A549 (cell line): ENCODE data around the gene CDH16. TPM values are rescaled to one million over a fixed set of nuclear protein-coding genes. Genes with fewer than 3 reads are reported as not detected.

Experiments
- ATAC-seq, 2 experiments: fragments of 200-7000 bp in 1 of 2; fragments of >200 bp in 1 of 2; cut with Nextera tagmentation in 1 of 2; cut with Tn5 transposase in 1 of 2; 3 replicates each; pipeline versions ENCODE4 v1.8.0 to v1.9.1; 2018 to 2020; ENCODE audit warnings: mild to moderate bottlenecking in 1 of 2, moderate library complexity in 1 of 2
- CTCF ChIA-PET: fragments of 300-600 bp; sonication (Branson Sonifier 250); formaldehyde crosslinking; extraction: SDS; loops from one replicate; lab custom pipeline; 2021; ENCODE audit warnings: antibody characterized with exemption, inconsistent platforms; lab: Yijun Ruan, JAX
- POLR2A ChIA-PET: fragments of 350-600 bp; formaldehyde crosslinking; extraction: SDS; loops from one replicate; lab custom pipeline; 2021; ENCODE audit warnings: antibody characterized with exemption, inconsistent platforms; lab: Yijun Ruan, JAX
- DNase-seq, 2 experiments: peaks; one replicate each; pipeline versions ENCODE4 v3.0.0 to v3.0.0-alpha.2; 2011 to 2016; ENCODE audit warnings: low read depth in 1 of 2, low spot score in 1 of 2
- FAIRE-seq: peaks from 2 replicates; lab custom pipeline; 2011; peaks lifted over from hg19 to GRCh38; lab: Jason Lieb, UNC
- H3K27ac ChIP-seq, 2 experiments: fragments of >200 bp; sonication (Bioruptor Twin); formaldehyde crosslinking; 3 replicates each; pipeline ENCODE4 v1.5.1; 2016 to 2017
- H3K4me1 ChIP-seq: fragments of >200 bp; sonication (Bioruptor Twin); formaldehyde crosslinking; 3 replicates; pipeline ENCODE4 v1.6.1; 2016
- H3K4me2 ChIP-seq: fragments of >200 bp; sonication (Bioruptor Twin); formaldehyde crosslinking; 3 replicates; pipeline ENCODE4 v1.6.1; 2016
- H3K4me3 ChIP-seq: fragments of >200 bp; sonication (Bioruptor Twin); formaldehyde crosslinking; 3 replicates; pipeline ENCODE4 v1.5.1; 2016
- H3K9me3 ChIP-seq: fragments of >200 bp; sonication (Bioruptor Twin); formaldehyde crosslinking; 3 replicates; pipeline ENCODE4 v1.6.1; 2016
- CBX2 ChIP-seq: fragments of 200-600 bp; sonication (generic); IDR thresholded peaks from 2 replicates; pipeline ENCODE4 v1.6.1; 2016; ENCODE audit warnings: low read depth, mild to moderate bottlenecking, borderline replicate concordance
- CBX8 ChIP-seq: fragments of 200-600 bp; sonication (generic); IDR thresholded peaks from 2 replicates; pipeline ENCODE4 v1.6.1; 2016
- CHD2 ChIP-seq: fragments of 150-350 bp; IDR thresholded peaks from 2 replicates; pipeline ENCODE4 v1.6.1; 2014; ENCODE audit warnings: low read length; ENCODE audit not compliant: partially characterized antibody
- CTCF ChIP-seq: fragments of >200 bp; sonication (Bioruptor Twin); formaldehyde crosslinking; IDR thresholded peaks from 3 replicates; pipeline ENCODE4 v1.5.1; 2016
- EHF ChIP-seq: fragments of 250-450 bp; sonication (Bioruptor Pico); IDR thresholded peaks from 2 replicates; pipeline ENCODE4 v1.5.0; 2020; ENCODE audit warnings: mild to moderate bottlenecking
- EP300 ChIP-seq, 2 experiments: fragments of >200 bp; sonication (Bioruptor Twin); formaldehyde crosslinking; IDR thresholded peaks; 2 replicates in 1 of 2; 3 replicates in 1 of 2; pipeline ENCODE4 v1.6.1; 2016 to 2017
- FOSB ChIP-seq: fragments of 250-450 bp; sonication (Bioruptor Pico); IDR thresholded peaks from 2 replicates; pipeline ENCODE4 v1.5.0; 2020; ENCODE audit warnings: mild to moderate bottlenecking, moderate library complexity
- HDAC2 ChIP-seq: fragments of 200-600 bp; sonication (generic); IDR thresholded peaks from 2 replicates; pipeline ENCODE4 v1.6.1; 2016
- HOXA7 ChIP-seq: fragments of 250-450 bp; sonication (Bioruptor Pico); IDR thresholded peaks from 2 replicates; pipeline ENCODE4 v1.5.0; 2020; ENCODE audit warnings: mild to moderate bottlenecking, moderate library complexity
- MYC ChIP-seq: IDR thresholded peaks from 2 replicates; pipeline ENCODE4 v1.6.1; 2012; ENCODE audit warnings: mild to moderate bottlenecking, inconsistent platforms, low read length, improper control_type of control experiment, borderline replicate concordance
- NFE2L2 ChIP-seq: fragments of 150-350 bp; conservative IDR thresholded peaks from 2 replicates; pipeline ENCODE4 v1.6.1; 2014; ENCODE audit warnings: low read length
- NPAS2 ChIP-seq: fragments of 250-450 bp; sonication (Bioruptor Pico); IDR thresholded peaks from 2 replicates; pipeline ENCODE4 v1.8.0; 2022; ENCODE audit warnings: mild to moderate bottlenecking, moderate library complexity, borderline replicate concordance
- NR3C1 ChIP-seq: fragments of >200 bp; sonication (Bioruptor Twin); formaldehyde crosslinking; IDR thresholded peaks from 3 replicates; pipeline ENCODE4 v1.6.1; 2017
- POLR2AphosphoS2 ChIP-seq: conservative IDR thresholded peaks from 2 replicates; pipeline ENCODE4 v1.6.1; 2012; ENCODE audit warnings: low read length, improper control_type of control experiment, inconsistent platforms
- RAD21 ChIP-seq, 2 experiments: fragments of >200 bp in 1 of 2; sonication (Bioruptor Twin) in 1 of 2; formaldehyde crosslinking in 1 of 2; IDR thresholded peaks in 1 of 2; conservative IDR thresholded peaks in 1 of 2; 2 replicates in 1 of 2; 3 replicates in 1 of 2; pipeline ENCODE4 v1.6.1; 2012 to 2018; ENCODE audit warnings: inconsistent platforms in 1 of 2
- RFX5 ChIP-seq: fragments of 450-650 bp; IDR thresholded peaks from 2 replicates; pipeline ENCODE4 v1.7.1; 2014; ENCODE audit warnings: antibody characterized with exemption, mild to moderate bottlenecking, moderate library complexity
- SMC3 ChIP-seq: fragments of >200 bp; sonication (Bioruptor Twin); formaldehyde crosslinking; IDR thresholded peaks from 3 replicates; pipeline ENCODE4 v1.6.1; 2018; ENCODE audit warnings: inconsistent platforms
- ZFP36 ChIP-seq: fragments of 450-650 bp; IDR thresholded peaks from 2 replicates; pipeline ENCODE4 v1.6.1; 2014; ENCODE audit warnings: borderline replicate concordance; ENCODE audit not compliant: partially characterized antibody
- WGBS: methylation state at CpG from one replicate; pipeline ENCODE4 v1.1.6; 2017; ENCODE audit errors: missing lambda C conversion rate; 5-methylcytosine and 5-hydroxymethylcytosine counted together
- polyA plus RNA-seq, 4 experiments: library from polyadenylated mRNA; depleted of rRNA in 3 of 4; stranded (reverse); fragments of >200 nt; fragmentation: RNase III in 1 of 4; extraction: RNeasy Plus Mini Kit Qiagen cat#74134 plus additional on column Dnase treatment in 1 of 4; gene quantifications; 2 replicates in 3 of 4; 3 replicates in 1 of 4; pipeline ENCODE4 v1.2.3, GENCODE V29; 2011 to 2017
- TF ChIP-seq, protein P1 (sequence below): fragments of 200-600 bp; sonication (generic); IDR thresholded peaks from 2 replicates; pipeline ENCODE4 v1.6.1; 2016; ENCODE audit warnings: antibody characterized with exemption, mild to moderate bottlenecking, moderate library complexity
- TF ChIP-seq, protein P2 (sequence below): fragments of 250-450 bp; sonication (Bioruptor Pico); IDR thresholded peaks from 2 replicates; pipeline ENCODE4 v1.5.0; 2020; ENCODE audit warnings: low read depth, mild to moderate bottlenecking, moderate library complexity
- TF ChIP-seq, protein P3 (sequence below): fragments of 450-650 bp; IDR thresholded peaks from 2 replicates; pipeline ENCODE4 v1.6.1; 2014; ENCODE audit warnings: antibody characterized with exemption
- TF ChIP-seq, protein P4 (sequence below): IDR thresholded peaks from 2 replicates; pipeline ENCODE4 v1.6.1; 2012

The CDH16 gene
- polyA plus RNA-seq, 2 of the 4 experiments (the other 2 are of a cell fraction), result 0.18 to 0.25 TPM

DNA sequence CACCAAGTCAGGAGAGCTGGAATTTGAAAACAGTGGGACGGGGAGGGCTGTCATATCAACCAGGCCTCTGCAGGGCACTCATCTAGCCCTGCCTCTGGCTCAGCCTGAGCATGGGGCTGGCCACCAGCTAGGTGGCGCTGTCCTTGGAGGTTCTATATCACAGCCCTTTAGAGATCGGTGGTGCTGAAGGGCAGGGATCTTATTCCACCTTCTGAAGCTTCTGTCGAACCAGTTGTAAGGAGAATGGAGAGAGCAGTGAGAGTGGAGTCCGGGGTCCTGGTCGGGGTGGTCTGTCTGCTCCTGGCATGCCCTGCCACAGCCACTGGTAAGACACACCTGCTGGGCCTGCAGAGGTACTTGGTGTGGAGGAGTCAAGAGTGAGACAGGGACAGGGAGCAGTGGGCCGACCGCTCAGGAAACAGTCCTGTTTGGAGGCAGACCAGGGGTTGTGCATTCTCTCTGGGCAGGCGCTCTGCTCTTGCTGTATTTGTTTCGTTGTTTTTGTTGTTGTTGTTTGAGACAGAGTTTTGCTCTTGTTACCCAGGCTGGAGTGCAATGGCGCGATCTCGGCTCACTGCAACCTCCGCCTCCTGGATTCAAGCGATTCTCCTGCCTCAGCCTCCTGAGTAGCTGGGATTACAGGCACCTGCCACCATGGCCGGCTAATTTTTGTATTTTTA, 42.5 kb upstream of the CDH16 start, which contains the start of gene CES3:
Gene CES3, plus strand, starts transcription at position 202 of the 680 bp plus-strand sequence. Its CDS starts 42 bp downstream, at position 244.
- TF ChIP-seq FOSB (CRISPR knock-in tag), result no peak
- peak; percentile 85 for TF ChIP-seq CTCF
- TF ChIP-seq RFX5, result no peak
- peak in 1 of 2 experiments; percentile 18; a peak in 1 of 5 replicates for TF ChIP-seq RAD21 (conservative IDR thresholded peaks at IDR 0.05 in 1 of 2, IDR thresholded peaks at IDR 0.05 in 1 of 2)
- TF ChIP-seq POLR2AphosphoS2, result no peak
- TF ChIP-seq, protein P1, sequence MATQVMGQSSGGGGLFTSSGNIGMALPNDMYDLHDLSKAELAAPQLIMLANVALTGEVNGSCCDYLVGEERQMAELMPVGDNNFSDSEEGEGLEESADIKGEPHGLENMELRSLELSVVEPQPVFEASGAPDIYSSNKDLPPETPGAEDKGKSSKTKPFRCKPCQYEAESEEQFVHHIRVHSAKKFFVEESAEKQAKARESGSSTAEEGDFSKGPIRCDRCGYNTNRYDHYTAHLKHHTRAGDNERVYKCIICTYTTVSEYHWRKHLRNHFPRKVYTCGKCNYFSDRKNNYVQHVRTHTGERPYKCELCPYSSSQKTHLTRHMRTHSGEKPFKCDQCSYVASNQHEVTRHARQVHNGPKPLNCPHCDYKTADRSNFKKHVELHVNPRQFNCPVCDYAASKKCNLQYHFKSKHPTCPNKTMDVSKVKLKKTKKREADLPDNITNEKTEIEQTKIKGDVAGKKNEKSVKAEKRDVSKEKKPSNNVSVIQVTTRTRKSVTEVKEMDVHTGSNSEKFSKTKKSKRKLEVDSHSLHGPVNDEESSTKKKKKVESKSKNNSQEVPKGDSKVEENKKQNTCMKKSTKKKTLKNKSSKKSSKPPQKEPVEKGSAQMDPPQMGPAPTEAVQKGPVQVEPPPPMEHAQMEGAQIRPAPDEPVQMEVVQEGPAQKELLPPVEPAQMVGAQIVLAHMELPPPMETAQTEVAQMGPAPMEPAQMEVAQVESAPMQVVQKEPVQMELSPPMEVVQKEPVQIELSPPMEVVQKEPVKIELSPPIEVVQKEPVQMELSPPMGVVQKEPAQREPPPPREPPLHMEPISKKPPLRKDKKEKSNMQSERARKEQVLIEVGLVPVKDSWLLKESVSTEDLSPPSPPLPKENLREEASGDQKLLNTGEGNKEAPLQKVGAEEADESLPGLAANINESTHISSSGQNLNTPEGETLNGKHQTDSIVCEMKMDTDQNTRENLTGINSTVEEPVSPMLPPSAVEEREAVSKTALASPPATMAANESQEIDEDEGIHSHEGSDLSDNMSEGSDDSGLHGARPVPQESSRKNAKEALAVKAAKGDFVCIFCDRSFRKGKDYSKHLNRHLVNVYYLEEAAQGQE, result 0 out of 2 replicates have a peak, but pooled peaks have one; percentile 13
- TF ChIP-seq CHD2, result no peak
- Histone ChIP-seq H3K9me3 (no peaks in the 10 kb centered on the region), H3K4me2 (peak within 1 kb of the TSS; percentile 70), H3K27ac (peak within 1 kb of the TSS; percentile 49 to 82; a peak in 4 of 6 replicates), H3K4me1 (no peaks in the 10 kb centered on the region), H3K4me3 (peak within 1 kb of the TSS; percentile 33)
- ChIA-PET CTCF (interaction anchor here (0.7 to 15.9 kb wide), 40 partner anchors 9 to 371 kb away, joined by 3 to 216 read pairs (median 4); partner anchors contain the start of genes B3GNT9 and CES4A), POLR2A (interaction anchor here (1.0 kb wide), 2 partner anchors 9 to 209 kb away, joined by 3 to 10 read pairs; partner anchors contain the start of gene NOL3)
- ATAC-seq (peak; percentile 99 to 100), DNase-seq (peak; percentile 80 to 85), FAIRE-seq (no peak)
- 50% methylated on average over 16 of the region's 16 CpGs for WGBS

GRCh38 chr16:66960270-66960669, 41.6 kb upstream of the CDH16 start:
- no peak overlapping the region for H3K27ac ChIP-seq
- H3K9me3 ChIP-seq, result no peaks in the 10 kb centered on the region
- no peaks in the 10 kb centered on the region for H3K4me1 ChIP-seq
- ATAC-seq, result no peak
- 84% methylated on average over 1 of the region's 1 CpG for WGBS
- H3K4me3 ChIP-seq, result no peak overlapping the region
- no peak for FAIRE-seq
- no peak for DNase-seq
- CTCF ChIA-PET, result interaction anchor here (0.7 to 15.9 kb wide), 25 partner anchors 8 to 372 kb away, joined by 3 to 216 read pairs (median 5); partner anchors contain the start of gene B3GNT9
- no peak for TF ChIP-seq CHD2
- no peak for TF ChIP-seq HOXA7 (CRISPR knock-in tag)
- no peak for TF ChIP-seq CBX2
- no peak for TF ChIP-seq EP300 (IDR thresholded peaks at IDR 0.05)
- TF ChIP-seq HDAC2, result no peak
- TF ChIP-seq, protein P2, sequence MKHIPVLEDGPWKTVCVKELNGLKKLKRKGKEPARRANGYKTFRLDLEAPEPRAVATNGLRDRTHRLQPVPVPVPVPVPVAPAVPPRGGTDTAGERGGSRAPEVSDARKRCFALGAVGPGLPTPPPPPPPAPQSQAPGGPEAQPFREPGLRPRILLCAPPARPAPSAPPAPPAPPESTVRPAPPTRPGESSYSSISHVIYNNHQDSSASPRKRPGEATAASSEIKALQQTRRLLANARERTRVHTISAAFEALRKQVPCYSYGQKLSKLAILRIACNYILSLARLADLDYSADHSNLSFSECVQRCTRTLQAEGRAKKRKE (CRISPR knock-in tag), result no peak
- no peak for TF ChIP-seq NFE2L2
- no peak for TF ChIP-seq NR3C1
- no peak for TF ChIP-seq EHF (CRISPR knock-in tag)
- TF ChIP-seq, protein P3, sequence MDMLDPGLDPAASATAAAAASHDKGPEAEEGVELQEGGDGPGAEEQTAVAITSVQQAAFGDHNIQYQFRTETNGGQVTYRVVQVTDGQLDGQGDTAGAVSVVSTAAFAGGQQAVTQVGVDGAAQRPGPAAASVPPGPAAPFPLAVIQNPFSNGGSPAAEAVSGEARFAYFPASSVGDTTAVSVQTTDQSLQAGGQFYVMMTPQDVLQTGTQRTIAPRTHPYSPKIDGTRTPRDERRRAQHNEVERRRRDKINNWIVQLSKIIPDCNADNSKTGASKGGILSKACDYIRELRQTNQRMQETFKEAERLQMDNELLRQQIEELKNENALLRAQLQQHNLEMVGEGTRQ, result no peak
- TF ChIP-seq, protein P4, sequence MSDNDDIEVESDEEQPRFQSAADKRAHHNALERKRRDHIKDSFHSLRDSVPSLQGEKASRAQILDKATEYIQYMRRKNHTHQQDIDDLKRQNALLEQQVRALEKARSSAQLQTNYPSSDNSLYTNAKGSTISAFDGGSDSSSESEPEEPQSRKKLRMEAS, result no peak
- TF ChIP-seq MYC, result no peak
- TF ChIP-seq CBX8, result no peak
- TF ChIP-seq NPAS2, result no peak
- TF ChIP-seq ZFP36, result no peak
- TF ChIP-seq SMC3, result no peak
- TF ChIP-seq FOSB (CRISPR knock-in tag), result no peak
- TF ChIP-seq, all 56 proteins: peak for 0
- H3K4me2 ChIP-seq, result no peak overlapping the region
- POLR2A ChIA-PET, result no interaction called here
